H1 (cell line): Measurements from ENCODE around the gene FBN2. TPM values are rescaled to one million over a fixed set of nuclear protein-coding genes. Genes with fewer than 3 reads are reported as not detected.

Experiments
- CHD7 ChIP-seq: fragments of 300-600 bp; sonication (generic); IDR thresholded peaks from 2 replicates; pipeline ENCODE4 v1.7.1; 2012; ENCODE audit warnings: low read length, moderate library complexity, mild to moderate bottlenecking, inconsistent platforms; ENCODE audit not compliant: insufficient replicate concordance
- CTBP2 ChIP-seq: IDR thresholded peaks from 2 replicates; pipeline ENCODE4 v1.7.0; 2011; ENCODE audit warnings: borderline replicate concordance, mild to moderate bottlenecking, moderate library complexity, mixed read lengths, low read length; ENCODE audit not compliant: insufficient read depth, insufficient read length
- JUN ChIP-seq: IDR thresholded peaks from 2 replicates; pipeline ENCODE4 v1.6.1; 2011; ENCODE audit warnings: low read depth, mild to moderate bottlenecking, improper control_type of control experiment, low read length
- JUND ChIP-seq: IDR thresholded peaks from 2 replicates; pipeline ENCODE4 v1.6.1; 2011; ENCODE audit warnings: mild to moderate bottlenecking, improper control_type of control experiment, low read length
- SP2 ChIP-seq: IDR thresholded peaks from 2 replicates; pipeline ENCODE4 v1.6.1; 2012; ENCODE audit warnings: mild to moderate bottlenecking, low read length, inconsistent platforms
- polyA plus RNA-seq, 7 experiments: library from polyadenylated mRNA; depleted of rRNA in 3 of 7; stranded (reverse) in 5 of 7; unstranded in 2 of 7; fragments of >200 nt in 5 of 7; fragments of 200-250 nt in 2 of 7; gene quantifications; 1 replicate in 5 of 7; 2 replicates in 1 of 7; 4 replicates in 1 of 7; pipeline versions ENCODE4 v1.2.1 to v1.2.3, GENCODE V29; 2011 to 2013; ENCODE audit warnings: missing spikeins in 2 of 7, mixed read lengths in 2 of 7
- total RNA-seq: library from RNA; stranded (reverse); fragmentation: NEBNext Ultra II Directional; extraction: Animal tissue kit (Norgen Biotek cat#: 25700); gene quantifications from 2 replicates; pipeline ENCODE4 v1.2.1, GENCODE V29; 2021

Gene FBN2
- total and polyA plus RNA-seq, 2 of the 8 experiments (the other 6 are each of a cell fraction or from before 2014, with no cell fraction given) = 14.1 to 16.3 TPM

- TF ChIP-seq CHD7 = no peak
- no peak for TF ChIP-seq CTBP2
- TF ChIP-seq JUND = no peak
- TF ChIP-seq JUN = no peak
- no peak for TF ChIP-seq SP2
Measured at GRCh38 chr5:128453121-128453520, 84.9 kb downstream of the FBN2 start (continued).
